Loucy (cell line): ENCODE data around the gene CYTH1.

Experiments
- H2AFZ ChIP-seq: fragments of 200-600 bp; sonication (generic); 2 replicates; pipeline ENCODE4 v1.6.0; 2016; ENCODE audit warnings: antibody characterized with exemption, mild to moderate bottlenecking, low read length, moderate library complexity
- H3F3A ChIP-seq: fragments of 200-600 bp; 2 replicates; pipeline ENCODE4 v1.6.0; 2016; ENCODE audit warnings: antibody characterized with exemption, low read depth, mild to moderate bottlenecking
- H3K27me3 ChIP-seq: fragments of 200-600 bp; sonication (generic); 2 replicates; pipeline ENCODE4 v1.6.1; 2014; ENCODE audit warnings: low read length, mild to moderate bottlenecking; ENCODE audit not compliant: insufficient read depth, poor library complexity, severe bottlenecking
- H3K36me3 ChIP-seq: fragments of 200-600 bp; sonication (generic); 2 replicates; pipeline ENCODE4 v1.6.1; 2016; ENCODE audit warnings: low read length; ENCODE audit not compliant: insufficient read depth
- H3K4me1 ChIP-seq: fragments of 200-600 bp; sonication (generic); 2 replicates; pipeline ENCODE4 v1.5.1; 2014; ENCODE audit warnings: low read length, mild to moderate bottlenecking; ENCODE audit not compliant: insufficient read depth, poor library complexity, severe bottlenecking
- H3K4me2 ChIP-seq: fragments of 200-600 bp; sonication (generic); 2 replicates; pipeline ENCODE4 v1.6.0; 2014; ENCODE audit warnings: antibody characterized with exemption, low read length, low read depth, mild to moderate bottlenecking; ENCODE audit not compliant: poor library complexity, severe bottlenecking
- H3K4me3 ChIP-seq: fragments of 200-600 bp; sonication (generic); 2 replicates; pipeline ENCODE4 v1.5.1; 2014; ENCODE audit warnings: low read length, mild to moderate bottlenecking, mixed read lengths; ENCODE audit not compliant: poor library complexity, severe bottlenecking
- H3K79me2 ChIP-seq: fragments of 200-600 bp; sonication (generic); 2 replicates; pipeline ENCODE4 v1.6.1; 2014; ENCODE audit warnings: low read length; ENCODE audit not compliant: insufficient read depth
- H3K9ac ChIP-seq: fragments of 200-600 bp; sonication (generic); 2 replicates; pipeline ENCODE4 v1.6.0; 2014; ENCODE audit warnings: mild to moderate bottlenecking, low read depth, low read length, moderate library complexity; ENCODE audit not compliant: poor library complexity, severe bottlenecking
- H3K9me2 ChIP-seq: fragments of 200-600 bp; sonication (generic); replicated peaks from 2 replicates; pipeline ENCODE4 v1.6.1; 2016; ENCODE audit warnings: low read depth, low read length, mixed read lengths
- H3K9me3 ChIP-seq: fragments of 200-600 bp; sonication (generic); 2 replicates; pipeline ENCODE4 v1.6.1; 2014; ENCODE audit warnings: mild to moderate bottlenecking, antibody characterized with exemption, low read length, low read depth; ENCODE audit not compliant: insufficient read depth
- H4K20me1 ChIP-seq: fragments of 200-600 bp; sonication (generic); 2 replicates; pipeline ENCODE4 v1.6.0; 2014; ENCODE audit warnings: antibody characterized with exemption, low read length, mild to moderate bottlenecking; ENCODE audit not compliant: insufficient read depth, poor library complexity, severe bottlenecking
- EZH2phosphoT487 ChIP-seq: fragments of 200-600 bp; IDR thresholded peaks from 2 replicates; pipeline ENCODE4 v1.6.1; 2018; ENCODE audit warnings: antibody characterized with exemption, mild to moderate bottlenecking, moderate library complexity, borderline replicate concordance
- TF ChIP-seq, protein P1 (sequence below): fragments of 200-600 bp; sonication (generic); conservative IDR thresholded peaks from 2 replicates; pipeline ENCODE4 v1.5.1; 2014; ENCODE audit warnings: mild to moderate bottlenecking, antibody characterized with exemption, low read length

The CYTH1 gene

GRCh38 chr17:78732354-78732753 lies 49.7 kb downstream of the CYTH1 start:
- Histone ChIP-seq H3K9me2 (no peaks in the 10 kb centered on the region), H3K9ac (peak overlapping the region; percentile 17)

GRCh38 chr17:78731904-78732303 lies 50.2 kb downstream of the CYTH1 start:
- Histone ChIP-seq H3K36me3 (no peaks in the 10 kb centered on the region), H3K4me2 (peak overlapping the region; percentile 83), H2AFZ (no peak overlapping the region), H4K20me1 (peaks cover 62% of the 10 kb centered on the region), H3K79me2 (peaks cover 100% of the 10 kb centered on the region), H3K9me3 (no peaks in the 10 kb centered on the region), H3K9me2 (no peaks in the 10 kb centered on the region), H3K9ac (peak overlapping the region; percentile 17), H3F3A (no peaks in the 10 kb centered on the region), H3K27me3 (no peaks in the 10 kb centered on the region), H3K4me1 (peaks cover 72% of the 10 kb centered on the region), H3K4me3 (peak overlapping the region; percentile 47)
- TF ChIP-seq, protein P1, sequence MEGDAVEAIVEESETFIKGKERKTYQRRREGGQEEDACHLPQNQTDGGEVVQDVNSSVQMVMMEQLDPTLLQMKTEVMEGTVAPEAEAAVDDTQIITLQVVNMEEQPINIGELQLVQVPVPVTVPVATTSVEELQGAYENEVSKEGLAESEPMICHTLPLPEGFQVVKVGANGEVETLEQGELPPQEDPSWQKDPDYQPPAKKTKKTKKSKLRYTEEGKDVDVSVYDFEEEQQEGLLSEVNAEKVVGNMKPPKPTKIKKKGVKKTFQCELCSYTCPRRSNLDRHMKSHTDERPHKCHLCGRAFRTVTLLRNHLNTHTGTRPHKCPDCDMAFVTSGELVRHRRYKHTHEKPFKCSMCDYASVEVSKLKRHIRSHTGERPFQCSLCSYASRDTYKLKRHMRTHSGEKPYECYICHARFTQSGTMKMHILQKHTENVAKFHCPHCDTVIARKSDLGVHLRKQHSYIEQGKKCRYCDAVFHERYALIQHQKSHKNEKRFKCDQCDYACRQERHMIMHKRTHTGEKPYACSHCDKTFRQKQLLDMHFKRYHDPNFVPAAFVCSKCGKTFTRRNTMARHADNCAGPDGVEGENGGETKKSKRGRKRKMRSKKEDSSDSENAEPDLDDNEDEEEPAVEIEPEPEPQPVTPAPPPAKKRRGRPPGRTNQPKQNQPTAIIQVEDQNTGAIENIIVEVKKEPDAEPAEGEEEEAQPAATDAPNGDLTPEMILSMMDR, result no peak
- no peak for TF ChIP-seq EZH2phosphoT487

More at GRCh38 chr17:78732354-78732753, 49.7 kb downstream of the CYTH1 start:
- Histone ChIP-seq H3K36me3 (no peaks in the 10 kb centered on the region), H3K4me2 (peak overlapping the region; percentile 83), H4K20me1 (peaks cover 64% of the 10 kb centered on the region), H3F3A (no peaks in the 10 kb centered on the region), H3K4me3 (peak overlapping the region; percentile 47), H3K4me1 (peaks cover 72% of the 10 kb centered on the region), H2AFZ (no peak overlapping the region), H3K79me2 (peaks cover 100% of the 10 kb centered on the region), H3K9me3 (no peaks in the 10 kb centered on the region), H3K27me3 (no peaks in the 10 kb centered on the region)
- TF ChIP-seq EZH2phosphoT487, result no peak
- TF ChIP-seq, protein P1, result no peak

DNA sequence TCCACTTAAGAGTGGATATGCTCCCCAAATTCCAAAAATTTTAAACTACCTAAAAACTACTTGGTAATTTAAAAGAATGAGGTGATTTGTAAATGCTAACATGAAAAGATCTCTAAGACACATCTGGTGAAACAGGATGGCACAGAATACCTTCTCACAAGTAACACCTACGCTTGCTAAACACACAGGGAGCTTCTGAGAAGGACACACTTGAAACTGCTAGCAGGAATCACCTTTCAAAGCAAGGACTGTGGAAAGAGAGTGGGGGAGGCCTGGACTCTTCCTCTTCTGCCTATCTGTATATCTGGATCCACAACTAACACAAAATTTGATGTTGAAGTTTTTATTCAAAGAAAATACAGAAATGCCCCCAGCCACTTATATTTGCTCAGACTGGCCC lies 52.4 kb downstream of the CYTH1 start:
- Histone ChIP-seq H3K4me2 (peak overlapping the region; percentile 36), H3F3A (peaks cover 10% of the 10 kb centered on the region), H3K4me1 (peaks cover 76% of the 10 kb centered on the region), H3K9me3 (no peaks in the 10 kb centered on the region), H3K9me2 (no peaks in the 10 kb centered on the region), H3K9ac (no peak overlapping the region), H4K20me1 (peaks cover 51% of the 10 kb centered on the region), H3K79me2 (peaks cover 95% of the 10 kb centered on the region), H3K4me3 (no peak overlapping the region), H2AFZ (no peak overlapping the region), H3K36me3 (no peaks in the 10 kb centered on the region), H3K27me3 (no peaks in the 10 kb centered on the region)
- no peak for TF ChIP-seq EZH2phosphoT487
- TF ChIP-seq, protein P1, result no peak
